HG03280 (cell line): ENCODE results near the gene LAMA2.
"Not testable (repeated sequence)": the region's sequence is repeated elsewhere in the genome, so short reads cannot be mapped to it uniquely, and the experiment has no call there.

ENCODE experiments used
- ATAC-seq: cut with Tn5 transposase; IDR thresholded peaks from one replicate; pipeline ENCODE4 v1.9.1; 2021; ENCODE audit warnings: mild to moderate bottlenecking, moderate library complexity; ENCODE audit not compliant: unreplicated experiment

The LAMA2 gene

GRCh38 chr6:129163551-129163950, 280.6 kb downstream of the LAMA2 start:
- no peak for ATAC-seq

GRCh38 chr6:129164032-129164431, 281.1 kb downstream of the LAMA2 start:
- ATAC-seq, result no peak

GRCh38 chr6:129172279-129172995, 289.5 kb downstream of the LAMA2 start:
- ATAC-seq, result not testable (repeated sequence)

GRCh38 chr6:129175066-129175465, 292.1 kb downstream of the LAMA2 start:
- no peak for ATAC-seq

GRCh38 chr6:129177801-129178200, 294.9 kb downstream of the LAMA2 start:
- ATAC-seq, result no peak

- no peak for ATAC-seq
Observed at GRCh38 chr6:129179283-129179682, 296.3 kb downstream of the LAMA2 start.

GRCh38 chr6:129181001-129181400, 298.1 kb downstream of the LAMA2 start:
- ATAC-seq, result no peak

GRCh38 chr6:129183187-129183591, 300.3 kb downstream of the LAMA2 start:
- ATAC-seq, result no peak

GRCh38 chr6:129183681-129184301, 300.9 kb downstream of the LAMA2 start:
- no peak for ATAC-seq

- ATAC-seq, result no peak
Observed at GRCh38 chr6:129184324-129184723, 301.4 kb downstream of the LAMA2 start.

GRCh38 chr6:129184808-129185366, 301.9 kb downstream of the LAMA2 start:
- no peak for ATAC-seq

GRCh38 chr6:129186988-129187387, 304.1 kb downstream of the LAMA2 start:
- ATAC-seq, result no peak

GRCh38 chr6:129188306-129188705, 305.4 kb downstream of the LAMA2 start:
- ATAC-seq, result no peak

- ATAC-seq, result no peak
Observed at GRCh38 chr6:129188795-129189194, 305.9 kb downstream of the LAMA2 start.

GRCh38 chr6:129189266-129189665, 306.3 kb downstream of the LAMA2 start:
- ATAC-seq, result no peak

GRCh38 chr6:129191235-129191634, 308.3 kb downstream of the LAMA2 start:
- ATAC-seq, result no peak

GRCh38 chr6:129192458-129192989, 309.6 kb downstream of the LAMA2 start:
- ATAC-seq, result no peak

- ATAC-seq, result no peak
Observed at GRCh38 chr6:129194306-129194941, 311.5 kb downstream of the LAMA2 start.

- ATAC-seq, result no peak
Observed at GRCh38 chr6:129195161-129195560, 312.2 kb downstream of the LAMA2 start.

- ATAC-seq, result no peak
Observed at GRCh38 chr6:129195643-129196042, 312.7 kb downstream of the LAMA2 start.

GRCh38 chr6:129197154-129197553, 314.2 kb downstream of the LAMA2 start:
- no peak for ATAC-seq

GRCh38 chr6:129200151-129200550, 317.2 kb downstream of the LAMA2 start:
- no peak for ATAC-seq
